OCI-LY3 (cell line): ENCODE measurements around the gene GGCX.

Experiments used
- H2AFZ ChIP-seq: fragments of 200-600, 300-600 bp; shearing (Covaris generic); 2 replicates; pipeline ENCODE4 v1.6.0; 2014; ENCODE audit warnings: antibody characterized with exemption, low read depth, low read length
- H3K27ac ChIP-seq: fragments of 200-600, 300-600 bp; sonication (generic); 2 replicates; pipeline ENCODE4 v1.5.1; 2014; ENCODE audit warnings: mild to moderate bottlenecking, low read length, moderate library complexity, mixed read lengths
- H3K27me3 ChIP-seq: fragments of 200-600, 300-600 bp; sonication (generic); 2 replicates; pipeline ENCODE4 v1.6.1; 2014; ENCODE audit warnings: low read depth, low read length, mixed read lengths
- H3K36me3 ChIP-seq: fragments of 200-600, 300-600 bp; sonication (generic); replicated peaks from 2 replicates; pipeline ENCODE3; 2014; ENCODE audit warnings: low read depth, low read length, mixed read lengths
- H3K4me1 ChIP-seq: fragments of 300-600, 200-600 bp; sonication (generic); 2 replicates; pipeline ENCODE4 v1.6.1; 2014; ENCODE audit warnings: low read length, mixed read lengths
- H3K4me2 ChIP-seq: fragments of 200-600, 300-600 bp; sonication (generic); 2 replicates; pipeline ENCODE4 v1.6.1; 2014; ENCODE audit warnings: low read length, mixed read lengths
- H3K4me3 ChIP-seq: fragments of 300-600, 200-600 bp; sonication (generic); 2 replicates; pipeline ENCODE4 v1.5.1; 2014; ENCODE audit warnings: antibody characterized with exemption, mild to moderate bottlenecking, low read length, moderate library complexity
- H3K79me2 ChIP-seq: fragments of 300-600, 200-600 bp; shearing (Covaris generic); 2 replicates; pipeline ENCODE4 v1.6.1; 2014; ENCODE audit warnings: mild to moderate bottlenecking, low read length, mixed read lengths
- H3K9ac ChIP-seq: fragments of 300-600, 200-600 bp; shearing (Covaris generic); 2 replicates; pipeline ENCODE4 v1.6.0; 2014; ENCODE audit warnings: mild to moderate bottlenecking, low read length, moderate library complexity
- H3K9me3 ChIP-seq: fragments of 200-600, 300-600 bp; shearing (Covaris generic); 2 replicates; pipeline ENCODE4 v1.6.1; 2014; ENCODE audit warnings: low read length, mixed read lengths; ENCODE audit not compliant: insufficient read depth
- H4K20me1 ChIP-seq: fragments of 200-600, 300-600 bp; sonication (generic); 2 replicates; pipeline ENCODE4 v1.6.1; 2016; ENCODE audit warnings: low read length, mixed read lengths; ENCODE audit not compliant: insufficient read depth
- EZH2phosphoT487 ChIP-seq: fragments of 200-600 bp; shearing (Covaris generic); IDR thresholded peaks from 2 replicates; pipeline ENCODE4 v1.6.1; 2018; ENCODE audit warnings: antibody characterized with exemption, mixed run types, low read depth
- TF ChIP-seq, protein P1 (sequence below): fragments of 200-600, 300-600 bp; sonication (generic); IDR thresholded peaks from 2 replicates; pipeline ENCODE4 v1.5.1; 2014; ENCODE audit warnings: antibody characterized with exemption, low read length, low read depth

The GGCX gene

DNA sequence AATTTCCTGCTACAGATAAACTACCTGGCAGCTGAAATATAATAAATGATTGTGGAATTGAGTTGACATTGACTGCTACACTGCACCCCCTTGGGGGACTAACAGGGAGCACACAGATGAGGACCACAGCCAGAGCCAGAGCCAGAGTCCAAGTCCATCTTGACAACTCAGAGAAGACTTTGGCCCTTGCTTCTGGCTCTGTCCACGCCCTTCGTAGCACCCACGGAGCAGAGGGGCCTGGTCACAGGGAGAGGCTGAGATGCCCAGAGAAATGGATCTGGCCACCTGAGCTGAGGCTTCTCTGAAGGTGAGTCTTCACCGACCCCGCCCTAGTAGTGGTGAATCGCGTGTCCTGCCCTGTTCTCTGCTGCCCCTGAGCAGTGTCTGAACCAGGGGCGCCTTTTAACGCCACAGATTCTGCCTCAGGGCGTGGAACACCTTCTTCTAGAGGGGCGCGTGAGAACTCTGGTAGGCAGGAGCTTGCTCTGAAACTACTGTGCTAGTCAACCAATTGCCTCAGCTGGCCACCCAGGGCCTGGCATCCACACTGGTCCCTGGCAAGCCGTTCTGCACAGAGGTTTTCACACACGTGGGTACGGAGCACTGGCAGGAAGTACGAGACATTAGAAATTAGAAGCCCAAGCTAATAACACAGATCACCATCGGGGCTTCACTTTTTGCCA lies 58.0 kb downstream of the GGCX start:
- Histone ChIP-seq H3K9me3 (no peaks in the 10 kb centered on the region), H3K4me3 (no peak overlapping the region), H3K27ac (no peak overlapping the region), H3K4me2 (no peak overlapping the region), H3K36me3 (no peaks in the 10 kb centered on the region), H3K79me2 (no peaks in the 10 kb centered on the region), H3K9ac (no peak overlapping the region), H3K27me3 (no peaks in the 10 kb centered on the region), H2AFZ (no peak overlapping the region), H4K20me1 (no peaks in the 10 kb centered on the region), H3K4me1 (no peaks in the 10 kb centered on the region)
- no peak for TF ChIP-seq EZH2phosphoT487
- TF ChIP-seq, protein P1, sequence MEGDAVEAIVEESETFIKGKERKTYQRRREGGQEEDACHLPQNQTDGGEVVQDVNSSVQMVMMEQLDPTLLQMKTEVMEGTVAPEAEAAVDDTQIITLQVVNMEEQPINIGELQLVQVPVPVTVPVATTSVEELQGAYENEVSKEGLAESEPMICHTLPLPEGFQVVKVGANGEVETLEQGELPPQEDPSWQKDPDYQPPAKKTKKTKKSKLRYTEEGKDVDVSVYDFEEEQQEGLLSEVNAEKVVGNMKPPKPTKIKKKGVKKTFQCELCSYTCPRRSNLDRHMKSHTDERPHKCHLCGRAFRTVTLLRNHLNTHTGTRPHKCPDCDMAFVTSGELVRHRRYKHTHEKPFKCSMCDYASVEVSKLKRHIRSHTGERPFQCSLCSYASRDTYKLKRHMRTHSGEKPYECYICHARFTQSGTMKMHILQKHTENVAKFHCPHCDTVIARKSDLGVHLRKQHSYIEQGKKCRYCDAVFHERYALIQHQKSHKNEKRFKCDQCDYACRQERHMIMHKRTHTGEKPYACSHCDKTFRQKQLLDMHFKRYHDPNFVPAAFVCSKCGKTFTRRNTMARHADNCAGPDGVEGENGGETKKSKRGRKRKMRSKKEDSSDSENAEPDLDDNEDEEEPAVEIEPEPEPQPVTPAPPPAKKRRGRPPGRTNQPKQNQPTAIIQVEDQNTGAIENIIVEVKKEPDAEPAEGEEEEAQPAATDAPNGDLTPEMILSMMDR, result no peak

DNA sequence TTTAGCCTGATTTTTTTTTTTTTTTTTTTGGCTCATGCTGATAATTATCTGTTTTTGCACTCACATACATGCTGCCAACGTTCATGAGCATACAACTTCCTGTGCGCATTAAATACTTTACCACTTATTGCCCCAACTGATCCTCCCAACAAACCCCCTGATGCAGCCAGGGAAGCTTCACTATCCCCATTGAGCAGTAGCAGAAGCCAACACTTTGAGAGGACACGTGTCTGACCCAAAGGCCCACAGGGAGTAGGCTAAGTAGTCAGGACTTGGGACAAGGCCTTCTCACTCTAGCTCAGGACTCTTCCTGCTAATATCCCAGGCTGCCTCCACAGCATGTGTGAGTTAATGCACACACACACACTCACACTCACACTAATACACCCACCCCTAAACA lies 58.6 kb downstream of the GGCX start:
- no peak overlapping the region for H2AFZ ChIP-seq
- H3K4me1 ChIP-seq, result no peaks in the 10 kb centered on the region
- no peaks in the 10 kb centered on the region for H4K20me1 ChIP-seq
- no peaks in the 10 kb centered on the region for H3K9me3 ChIP-seq
- H3K79me2 ChIP-seq, result no peaks in the 10 kb centered on the region
- H3K27ac ChIP-seq, result no peak overlapping the region
- H3K9ac ChIP-seq, result no peak overlapping the region
- H3K4me2 ChIP-seq, result no peak overlapping the region
- H3K27me3 ChIP-seq, result no peaks in the 10 kb centered on the region
- no peak overlapping the region for H3K4me3 ChIP-seq
- no peaks in the 10 kb centered on the region for H3K36me3 ChIP-seq
- TF ChIP-seq, protein P1, result no peak
- TF ChIP-seq EZH2phosphoT487, result no peak

DNA sequence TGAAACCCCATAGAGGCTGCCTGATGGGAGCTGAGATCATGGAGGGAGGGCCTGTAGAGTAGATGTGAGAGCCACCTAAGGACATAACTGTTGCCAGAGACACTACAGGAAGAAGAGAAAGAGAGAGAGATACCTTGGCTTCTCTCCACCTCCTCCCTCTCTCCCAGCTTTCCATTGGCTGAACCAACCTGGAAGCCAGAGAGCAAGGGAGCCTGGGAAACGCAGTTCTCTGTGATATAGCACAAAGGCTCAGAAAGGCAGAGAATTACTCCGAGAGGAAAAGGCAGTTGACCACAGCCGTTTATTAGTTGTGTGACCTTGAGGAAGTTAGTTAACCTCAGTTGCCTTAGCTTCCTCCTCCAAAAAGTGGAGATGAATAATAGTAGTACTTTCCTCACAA lies 60.0 kb downstream of the GGCX start:
- Histone ChIP-seq H3K79me2 (no peaks in the 10 kb centered on the region), H2AFZ (no peak overlapping the region), H3K4me1 (no peaks in the 10 kb centered on the region), H3K4me2 (no peak overlapping the region), H3K27ac (no peak overlapping the region), H3K4me3 (no peak overlapping the region), H3K27me3 (no peaks in the 10 kb centered on the region), H4K20me1 (no peaks in the 10 kb centered on the region), H3K36me3 (no peaks in the 10 kb centered on the region), H3K9me3 (no peaks in the 10 kb centered on the region), H3K9ac (no peak overlapping the region)
- TF ChIP-seq, protein P1, result no peak
- no peak for TF ChIP-seq EZH2phosphoT487

DNA sequence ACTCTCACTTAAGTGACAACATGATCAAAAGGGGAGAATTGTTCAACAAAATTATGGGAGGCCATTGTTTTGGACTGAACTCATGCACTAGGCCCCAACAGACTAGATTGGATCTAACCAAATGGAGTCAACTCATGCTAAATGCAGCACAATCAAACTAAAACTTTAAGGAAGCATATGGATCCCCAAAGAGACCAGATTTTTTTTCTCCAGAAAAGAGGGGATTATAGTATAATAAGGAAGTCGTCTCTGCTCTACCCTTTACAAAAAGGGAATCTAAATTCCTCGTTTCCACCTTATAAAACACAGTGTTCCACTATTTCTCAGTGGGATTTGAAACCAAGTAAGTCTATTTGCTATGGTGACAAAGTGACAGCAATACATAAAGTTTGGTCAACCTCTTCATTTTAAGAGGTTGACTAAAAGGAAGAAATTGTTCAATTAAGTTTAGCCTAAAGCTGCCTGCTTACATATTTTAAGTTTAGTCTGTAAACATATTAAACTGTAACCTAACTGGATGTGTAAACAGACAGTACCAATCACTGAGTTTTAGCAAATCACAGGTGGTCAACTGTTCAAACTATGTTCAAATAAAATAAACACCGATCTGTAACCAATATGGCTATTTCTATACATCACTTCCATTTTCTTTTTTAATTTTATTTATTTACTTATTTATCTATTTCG lies 63.2 kb downstream of the GGCX start:
- Histone ChIP-seq H3K9ac (no peak overlapping the region), H3K4me1 (peaks cover 5% of the 10 kb centered on the region; the same call in 1 of the 2 replicates), H3K4me3 (no peak overlapping the region), H4K20me1 (no peaks in the 10 kb centered on the region), H3K4me2 (no peak overlapping the region), H2AFZ (no peak overlapping the region), H3K36me3 (no peaks in the 10 kb centered on the region), H3K27ac (no peak overlapping the region), H3K79me2 (no peaks in the 10 kb centered on the region), H3K27me3 (no peaks in the 10 kb centered on the region), H3K9me3 (no peaks in the 10 kb centered on the region)
- TF ChIP-seq EZH2phosphoT487, result no peak
- TF ChIP-seq, protein P1, result no peak
